ENCODE data around the gene MSX1. TPM values are rescaled to one million over a fixed set of nuclear protein-coding genes. Genes with fewer than 3 reads are reported as not detected.

The MSX1 gene
- total RNA-seq, 1 experiment from 2014 or later = not detected

- H4K5ac ChIP-seq (ENCODE audit: insufficient read length, low read depth, low read length) = no peak overlapping the region
- H4K91ac ChIP-seq (ENCODE audit: insufficient read length, low read depth, low read length) = no peak overlapping the region
- no peak overlapping the region for H3K23ac ChIP-seq (ENCODE audit: insufficient read length, low read depth, low read length)
- DNase-seq = no peak
- peaks cover 7 to 12% of the 10 kb centered on the region in 2 experiments for H3K4me1 Mint-ChIP-seq
- H2AK5ac ChIP-seq (ENCODE audit: insufficient read length, low read length) = no peak overlapping the region
- no peak overlapping the region for H2BK20ac ChIP-seq (ENCODE audit: low read depth, low read length, poor library complexity, severe bottlenecking)
- no peak for TF ChIP-seq CTCF (conservative IDR thresholded peaks at IDR 0.05)
- no peak overlapping the region for H3K4ac ChIP-seq (ENCODE audit: low read depth, low read length)
- no peak overlapping the region for H3K4me3 Mint-ChIP-seq
- H3K27ac ChIP-seq (ENCODE audit: insufficient read length, low read depth, low read length) = no peak overlapping the region
- no peak overlapping the region for H3K27ac Mint-ChIP-seq
- H3K9me3 ChIP-seq (ENCODE audit: control insufficient read depth, low read depth, low read length) = no peaks in the 10 kb centered on the region
- H3K14ac ChIP-seq (ENCODE audit: insufficient read depth, low read length) = no peak overlapping the region
- no peak overlapping the region for H3K9ac ChIP-seq (ENCODE audit: extremely low read depth, insufficient read length, low read length)
- no peak overlapping the region for H4K8ac ChIP-seq (replicated peaks; ENCODE audit: insufficient read length, low read depth, low read length)
- H2BK120ac ChIP-seq (ENCODE audit: low read depth, low read length, poor library complexity, severe bottlenecking) = no peak overlapping the region
- no peak overlapping the region for H3K56ac ChIP-seq (ENCODE audit: insufficient read length, low read depth, low read length)
- H3K9me3 Mint-ChIP-seq = peaks cover 0 to 4% of the 10 kb centered on the region in 2 experiments; a peak in 2 of 5 replicates
- H4K20me1 ChIP-seq (ENCODE audit: control insufficient read depth, insufficient read depth, insufficient read length) = no peaks in the 10 kb centered on the region
- no peak overlapping the region for H2BK12ac ChIP-seq (ENCODE audit: insufficient read length, low read depth, low read length)
- no peaks in the 10 kb centered on the region for H3K79me1 ChIP-seq (ENCODE audit: insufficient read depth, low read depth, low read length, poor library complexity, severe bottlenecking)
- H2AFZ ChIP-seq (ENCODE audit: low read length) = no peak overlapping the region
- peaks cover 86% of the 10 kb centered on the region for H3K27me3 Mint-ChIP-seq (ENCODE audit: low read depth)
- no peak overlapping the region for H3T11ph ChIP-seq (ENCODE audit: low read length)
- H2BK15ac ChIP-seq (ENCODE audit: low read depth, low read length) = no peak overlapping the region
- no peaks in the 10 kb centered on the region for H3K79me2 ChIP-seq (ENCODE audit: insufficient read depth, low read length)
- no peaks in the 10 kb centered on the region for H3K27me3 ChIP-seq (ENCODE audit: insufficient read depth, low read length)
- no peaks in the 10 kb centered on the region; a peak in 1 of 7 replicates for H3K36me3 Mint-ChIP-seq (ENCODE audit: insufficient read depth in 1 of 3, low read depth in 3 of 3)
- peaks cover 2% of the 10 kb centered on the region; the same call in 1 of the 2 replicates for H3K4me1 ChIP-seq (ENCODE audit: insufficient read depth, low read length)
- no peaks in the 10 kb centered on the region for H3K23me2 ChIP-seq (ENCODE audit: insufficient read length, low read depth, low read length, poor library complexity, severe bottlenecking)
- H3K4me2 ChIP-seq (ENCODE audit: insufficient read depth, insufficient read length, low read length) = no peak overlapping the region
- H3K18ac ChIP-seq (ENCODE audit: insufficient read length, low read depth, low read length) = no peak overlapping the region
- H2BK5ac ChIP-seq (ENCODE audit: insufficient read length, low read length) = no peak overlapping the region
Measured at GRCh38 chr4:4810778-4811177, 48.7 kb upstream of the MSX1 start.

Measured in H9 (cell line).